A549 (cell line): Measurements from ENCODE around the gene PTPRD. TPM values are rescaled to one million over a fixed set of nuclear protein-coding genes. Genes with fewer than 3 reads are reported as not detected.

Source experiments
- ATAC-seq, 2 experiments: fragments of 200-7000 bp in 1 of 2; fragments of >200 bp in 1 of 2; cut with Nextera tagmentation in 1 of 2; cut with Tn5 transposase in 1 of 2; 3 replicates each; pipeline versions ENCODE4 v1.8.0 to v1.9.1; 2018 to 2020; ENCODE audit warnings: mild to moderate bottlenecking in 1 of 2, moderate library complexity in 1 of 2
- CTCF ChIA-PET: fragments of 300-600 bp; sonication (Branson Sonifier 250); formaldehyde crosslinking; extraction: SDS; loops from one replicate; lab custom pipeline; 2021; ENCODE audit warnings: antibody characterized with exemption, inconsistent platforms; lab: Yijun Ruan, JAX
- POLR2A ChIA-PET: fragments of 350-600 bp; formaldehyde crosslinking; extraction: SDS; loops from one replicate; lab custom pipeline; 2021; ENCODE audit warnings: antibody characterized with exemption, inconsistent platforms; lab: Yijun Ruan, JAX
- DNase-seq, 2 experiments: peaks; one replicate each; pipeline versions ENCODE4 v3.0.0 to v3.0.0-alpha.2; 2011 to 2016; ENCODE audit warnings: low read depth in 1 of 2, low spot score in 1 of 2
- FAIRE-seq: peaks from 2 replicates; lab custom pipeline; 2011; peaks lifted over from hg19 to GRCh38; lab: Jason Lieb, UNC
- H3K27ac ChIP-seq, 2 experiments: fragments of >200 bp; sonication (Bioruptor Twin); formaldehyde crosslinking; 3 replicates each; pipeline ENCODE4 v1.5.1; 2016 to 2017
- H3K4me1 ChIP-seq: fragments of >200 bp; sonication (Bioruptor Twin); formaldehyde crosslinking; 3 replicates; pipeline ENCODE4 v1.6.1; 2016
- H3K4me2 ChIP-seq: fragments of >200 bp; sonication (Bioruptor Twin); formaldehyde crosslinking; 3 replicates; pipeline ENCODE4 v1.6.1; 2016
- H3K4me3 ChIP-seq: fragments of >200 bp; sonication (Bioruptor Twin); formaldehyde crosslinking; 3 replicates; pipeline ENCODE4 v1.5.1; 2016
- H3K9me3 ChIP-seq: fragments of >200 bp; sonication (Bioruptor Twin); formaldehyde crosslinking; 3 replicates; pipeline ENCODE4 v1.6.1; 2016
- CHD2 ChIP-seq: fragments of 150-350 bp; IDR thresholded peaks from 2 replicates; pipeline ENCODE4 v1.6.1; 2014; ENCODE audit warnings: low read length; ENCODE audit not compliant: partially characterized antibody
- FOSL2 ChIP-seq, 2 experiments: fragments of 450-650 bp in 1 of 2; fragments of >200 bp in 1 of 2; sonication (Bioruptor Twin) in 1 of 2; formaldehyde crosslinking; IDR thresholded peaks; 2 replicates each; pipeline versions ENCODE4 v1.5.0 to v1.6.1; 2016 to 2020; ENCODE audit warnings: mild to moderate bottlenecking in 1 of 2, moderate library complexity in 1 of 2
- HDAC2 ChIP-seq: fragments of 200-600 bp; sonication (generic); IDR thresholded peaks from 2 replicates; pipeline ENCODE4 v1.6.1; 2016
- KDM1A ChIP-seq: fragments of 200-600 bp; sonication (generic); IDR thresholded peaks from 2 replicates; pipeline ENCODE4 v1.6.1; 2016; ENCODE audit warnings: low read depth, mild to moderate bottlenecking
- KDM5A ChIP-seq: fragments of 200-600 bp; sonication (generic); IDR thresholded peaks from 2 replicates; pipeline ENCODE4 v1.6.1; 2016; ENCODE audit warnings: antibody characterized with exemption, mild to moderate bottlenecking
- MAFK ChIP-seq: fragments of 450-650 bp; IDR thresholded peaks from 2 replicates; pipeline ENCODE4 v1.6.1; 2014; ENCODE audit not compliant: partially characterized antibody
- PHF8 ChIP-seq: fragments of 200-600 bp; sonication (generic); IDR thresholded peaks from 2 replicates; pipeline ENCODE4 v1.6.1; 2016; ENCODE audit warnings: low read depth, mild to moderate bottlenecking, antibody characterized with exemption, moderate library complexity, borderline replicate concordance
- RAD21 ChIP-seq, 2 experiments: fragments of >200 bp in 1 of 2; sonication (Bioruptor Twin) in 1 of 2; formaldehyde crosslinking in 1 of 2; IDR thresholded peaks in 1 of 2; conservative IDR thresholded peaks in 1 of 2; 2 replicates in 1 of 2; 3 replicates in 1 of 2; pipeline ENCODE4 v1.6.1; 2012 to 2018; ENCODE audit warnings: inconsistent platforms in 1 of 2
- RCOR1 ChIP-seq: fragments of 150-350 bp; IDR thresholded peaks from 2 replicates; pipeline ENCODE4 v1.6.1; 2014; ENCODE audit warnings: antibody characterized with exemption, low read length, low read depth
- RNF2 ChIP-seq: fragments of 200-600 bp; sonication (generic); IDR thresholded peaks from 2 replicates; pipeline ENCODE4 v1.6.1; 2016; ENCODE audit warnings: low read depth, mild to moderate bottlenecking, antibody characterized with exemption, moderate library complexity, borderline replicate concordance
- SREBF2 ChIP-seq: fragments of 450-650 bp; IDR thresholded peaks from 2 replicates; pipeline ENCODE4 v1.6.1; 2014; ENCODE audit warnings: mild to moderate bottlenecking, moderate library complexity
- TP53 ChIP-seq: fragments of 250-450 bp; sonication (Bioruptor Pico); IDR thresholded peaks from 2 replicates; pipeline ENCODE4 v1.5.0; 2021; ENCODE audit warnings: mild to moderate bottlenecking, moderate library complexity
- ZFP36 ChIP-seq: fragments of 450-650 bp; IDR thresholded peaks from 2 replicates; pipeline ENCODE4 v1.6.1; 2014; ENCODE audit warnings: borderline replicate concordance; ENCODE audit not compliant: partially characterized antibody
- WGBS: methylation state at CpG from one replicate; pipeline ENCODE4 v1.1.6; 2017; ENCODE audit errors: missing lambda C conversion rate; 5-methylcytosine and 5-hydroxymethylcytosine counted together
- polyA plus RNA-seq, 4 experiments: library from polyadenylated mRNA; depleted of rRNA in 3 of 4; stranded (reverse); fragments of >200 nt; fragmentation: RNase III in 1 of 4; extraction: RNeasy Plus Mini Kit Qiagen cat#74134 plus additional on column Dnase treatment in 1 of 4; gene quantifications; 2 replicates in 3 of 4; 3 replicates in 1 of 4; pipeline ENCODE4 v1.2.3, GENCODE V29; 2011 to 2017
- TF ChIP-seq, protein P1 (sequence below): fragments of 450-650 bp; IDR thresholded peaks from 2 replicates; pipeline ENCODE4 v1.6.1; 2014; ENCODE audit warnings: antibody characterized with exemption
- TF ChIP-seq, protein P2 (sequence below): IDR thresholded peaks from 2 replicates; pipeline ENCODE4 v1.6.1; 2012; ENCODE audit warnings: low read depth, borderline replicate concordance

PTPRD gene
- polyA plus RNA-seq, 2 of the 4 experiments (the other 2 are of a cell fraction): 0.39 to 1.3 TPM

DNA sequence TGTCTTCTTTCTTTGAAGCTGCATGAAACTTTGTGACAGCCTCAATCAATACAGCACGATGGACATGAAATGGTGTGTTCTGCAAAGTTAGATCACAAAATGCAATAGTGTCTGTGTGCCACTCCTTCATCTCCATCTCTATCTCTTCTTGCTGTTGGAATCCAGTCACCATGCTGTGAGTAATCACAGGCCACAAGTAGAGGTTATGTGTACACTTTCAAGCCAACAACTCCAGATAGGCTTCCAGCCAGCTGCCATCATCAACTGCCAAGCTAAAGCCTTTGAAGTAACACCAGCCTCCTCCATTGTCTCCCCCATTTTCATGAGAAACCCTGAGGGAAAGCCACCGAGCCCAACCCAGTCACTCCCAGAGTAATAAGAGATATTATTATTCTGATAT lies 360.6 kb downstream of the PTPRD start:
- CTCF ChIA-PET: no interaction called here
- FAIRE-seq: no peak

DNA sequence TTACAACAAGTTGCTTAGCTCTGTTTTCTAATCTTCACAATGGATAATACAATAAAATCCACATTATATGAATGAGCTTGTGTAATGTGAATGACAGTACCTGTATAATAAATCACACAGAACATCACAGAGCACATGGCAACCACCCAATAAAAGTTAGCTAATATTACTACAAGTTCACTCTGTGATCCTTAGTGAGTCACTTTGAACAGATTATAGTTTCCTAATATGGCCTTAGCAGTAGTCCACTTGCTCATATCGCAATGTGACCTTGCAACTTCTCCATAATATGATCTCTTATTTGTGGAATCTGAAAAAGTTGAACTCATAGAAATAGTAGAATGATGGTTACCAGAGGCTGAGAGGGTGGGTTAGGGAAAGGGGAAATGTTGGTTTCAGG lies 361.3 kb downstream of the PTPRD start:
- ChIA-PET POLR2A (no interaction called here), CTCF (no interaction called here)
- H3K4me3 ChIP-seq: no peak overlapping the region
- no peaks in the 10 kb centered on the region for H3K9me3 ChIP-seq
- no peak for DNase-seq
- WGBS: 0% methylated on average over 1 of the region's 1 CpG
- H3K27ac ChIP-seq: no peak overlapping the region
- H3K4me1 ChIP-seq: no peaks in the 10 kb centered on the region
- ATAC-seq: no peak
- H3K4me2 ChIP-seq: no peak overlapping the region
- no peak for FAIRE-seq
- no peak for TF ChIP-seq ZFP36
- TF ChIP-seq, protein P1, sequence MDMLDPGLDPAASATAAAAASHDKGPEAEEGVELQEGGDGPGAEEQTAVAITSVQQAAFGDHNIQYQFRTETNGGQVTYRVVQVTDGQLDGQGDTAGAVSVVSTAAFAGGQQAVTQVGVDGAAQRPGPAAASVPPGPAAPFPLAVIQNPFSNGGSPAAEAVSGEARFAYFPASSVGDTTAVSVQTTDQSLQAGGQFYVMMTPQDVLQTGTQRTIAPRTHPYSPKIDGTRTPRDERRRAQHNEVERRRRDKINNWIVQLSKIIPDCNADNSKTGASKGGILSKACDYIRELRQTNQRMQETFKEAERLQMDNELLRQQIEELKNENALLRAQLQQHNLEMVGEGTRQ: no peak
- TF ChIP-seq, protein P2, sequence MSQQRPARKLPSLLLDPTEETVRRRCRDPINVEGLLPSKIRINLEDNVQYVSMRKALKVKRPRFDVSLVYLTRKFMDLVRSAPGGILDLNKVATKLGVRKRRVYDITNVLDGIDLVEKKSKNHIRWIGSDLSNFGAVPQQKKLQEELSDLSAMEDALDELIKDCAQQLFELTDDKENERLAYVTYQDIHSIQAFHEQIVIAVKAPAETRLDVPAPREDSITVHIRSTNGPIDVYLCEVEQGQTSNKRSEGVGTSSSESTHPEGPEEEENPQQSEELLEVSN: no peak

More for the DNA sequence above, 360.6 kb downstream of the PTPRD start:
- 3% methylated on average over 2 of the region's 2 CpGs for WGBS
- ATAC-seq (no peak), DNase-seq (no peak)
- Histone ChIP-seq H3K4me2 (no peak overlapping the region), H3K4me1 (no peaks in the 10 kb centered on the region), H3K27ac (no peak overlapping the region), H3K4me3 (no peak overlapping the region), H3K9me3 (no peaks in the 10 kb centered on the region)
- TF ChIP-seq FOSL2 (IDR thresholded peaks at IDR 0.05) (no peak), FOSL2 (CRISPR knock-in tag; IDR thresholded peaks at IDR 0.05) (no peak), SREBF2 (no peak)
- POLR2A ChIA-PET: no interaction called here

DNA sequence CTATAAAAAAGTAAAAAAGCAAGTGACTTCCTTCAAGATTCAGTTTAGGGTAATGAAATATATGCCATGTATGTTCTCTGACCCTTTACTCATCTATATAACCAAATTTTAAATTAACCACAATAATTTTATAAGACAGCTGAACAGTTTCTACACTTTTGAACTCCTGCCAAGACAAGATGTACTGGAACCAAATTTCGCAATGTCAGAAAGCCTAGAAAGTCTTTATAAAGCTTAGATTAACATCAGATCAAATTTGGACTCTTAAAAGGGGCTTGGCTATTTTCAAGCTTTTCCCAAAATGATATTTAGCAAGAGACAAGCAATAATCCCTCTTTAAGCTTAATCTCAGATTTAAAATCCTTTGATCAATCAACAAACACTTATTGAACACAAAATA lies 362.6 kb downstream of the PTPRD start:
- WGBS: 0% methylated on average over 1 of the region's 1 CpG
- ATAC-seq: no peak
- ChIA-PET POLR2A (no interaction called here), CTCF (no interaction called here)
- no peak overlapping the region for H3K4me3 ChIP-seq
- no peak for DNase-seq
- no peaks in the 10 kb centered on the region for H3K4me1 ChIP-seq
- FAIRE-seq: no peak
- H3K27ac ChIP-seq: no peak overlapping the region
- no peak for TF ChIP-seq CHD2
- no peak for TF ChIP-seq RCOR1
- no peak for TF ChIP-seq RAD21 (conservative IDR thresholded peaks at IDR 0.05 in 1 of 2, IDR thresholded peaks at IDR 0.05 in 1 of 2)
- TF ChIP-seq, protein P1: no peak
- no peak for TF ChIP-seq HDAC2
- TF ChIP-seq TP53: no peak
- H3K9me3 ChIP-seq: no peaks in the 10 kb centered on the region
- H3K4me2 ChIP-seq: no peak overlapping the region

DNA sequence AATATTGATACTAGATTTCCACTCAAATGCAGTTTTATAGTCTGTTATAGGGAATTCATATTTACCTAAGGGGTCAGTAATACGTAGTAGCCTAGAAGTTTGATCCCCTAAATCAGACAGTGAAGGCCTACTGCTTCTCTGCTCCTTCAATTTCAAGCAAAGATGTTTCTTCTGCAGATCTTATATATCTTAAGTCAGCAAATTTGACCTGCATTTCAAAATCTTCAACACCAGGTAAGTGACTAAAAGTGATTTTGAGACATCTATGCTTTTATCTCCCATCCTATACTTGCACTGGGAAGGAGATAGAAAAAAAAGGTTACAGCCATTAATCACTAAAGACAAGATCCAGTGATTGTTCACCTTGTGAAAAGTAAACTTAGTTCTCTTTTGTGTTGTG lies 363.9 kb downstream of the PTPRD start:
- H3K4me1 ChIP-seq: no peaks in the 10 kb centered on the region
- no peaks in the 10 kb centered on the region for H3K9me3 ChIP-seq
- POLR2A ChIA-PET: no interaction called here
- FAIRE-seq: no peak
- H3K27ac ChIP-seq: no peak overlapping the region
- CTCF ChIA-PET: no interaction called here
- ATAC-seq: no peak
- no peak overlapping the region for H3K4me2 ChIP-seq
- 12% methylated on average over 1 of the region's 1 CpG for WGBS
- H3K4me3 ChIP-seq: no peak overlapping the region
- no peak for DNase-seq
- TF ChIP-seq RNF2 (no peak), FOSL2 (IDR thresholded peaks at IDR 0.05) (no peak), FOSL2 (CRISPR knock-in tag; IDR thresholded peaks at IDR 0.05) (no peak), PHF8 (no peak), MAFK (peak; percentile 56), KDM5A (no peak), KDM1A (no peak)
